Measurements from ENCODE around the gene DOCK2.
"Not testable (repeated sequence)": the region's sequence is repeated elsewhere in the genome, so short reads cannot be mapped to it uniquely, and the experiment has no call there.

DOCK2 gene

GRCh38 chr5:169641253-169641652, 4.2 kb downstream of the DOCK2 start:
- DNase-seq: no peak

- no peak for DNase-seq
Measured at GRCh38 chr5:169646856-169647255, 9.8 kb downstream of the DOCK2 start.

GRCh38 chr5:169647566-169647965, 10.5 kb downstream of the DOCK2 start:
- no peak for DNase-seq

GRCh38 chr5:169648725-169649310, 11.7 kb downstream of the DOCK2 start:
- DNase-seq: no peak

GRCh38 chr5:169649486-169649885, 12.4 kb downstream of the DOCK2 start:
- DNase-seq: peak; percentile 40

- peak; percentile 26 for DNase-seq
Measured at GRCh38 chr5:169650701-169651331, 13.7 kb downstream of the DOCK2 start.

GRCh38 chr5:169651526-169651925, 14.5 kb downstream of the DOCK2 start:
- no peak for DNase-seq

- DNase-seq: no peak
Measured at GRCh38 chr5:169652057-169652456, 15.0 kb downstream of the DOCK2 start.

GRCh38 chr5:169653091-169653490, 16.0 kb downstream of the DOCK2 start:
- no peak for DNase-seq

- no peak for DNase-seq
Measured at GRCh38 chr5:169655353-169655752, 18.3 kb downstream of the DOCK2 start.

GRCh38 chr5:169656125-169656901, 19.2 kb downstream of the DOCK2 start:
- DNase-seq: no peak

GRCh38 chr5:169657127-169657526, 20.1 kb downstream of the DOCK2 start:
- no peak for DNase-seq

GRCh38 chr5:169662451-169662850, 25.4 kb downstream of the DOCK2 start:
- DNase-seq: not testable (repeated sequence)

- DNase-seq: no peak
Measured at GRCh38 chr5:169663537-169663936, 26.5 kb downstream of the DOCK2 start.

- DNase-seq: no peak
Measured at GRCh38 chr5:169666365-169666764, 29.3 kb downstream of the DOCK2 start.

- DNase-seq: no peak
Measured at GRCh38 chr5:169667896-169668674, 31.0 kb downstream of the DOCK2 start.

- no peak for DNase-seq
Measured at GRCh38 chr5:169668732-169669131, 31.7 kb downstream of the DOCK2 start.

- DNase-seq: no peak
Measured at GRCh38 chr5:169670769-169671525, 33.9 kb downstream of the DOCK2 start.

- DNase-seq: no peak
Measured at GRCh38 chr5:169682026-169682425, 45.0 kb downstream of the DOCK2 start.

GRCh38 chr5:169686137-169686536, 49.1 kb downstream of the DOCK2 start:
- no peak for DNase-seq

GRCh38 chr5:169688106-169688505, 51.0 kb downstream of the DOCK2 start:
- DNase-seq: no peak

GRCh38 chr5:169691471-169691870, 54.4 kb downstream of the DOCK2 start:
- DNase-seq: no peak
